DOHH2 (cell line): ENCODE data around the gene EGLN1.

Experiments
- CTCF ChIP-seq: fragments of 200-600 bp; sonication (generic); IDR thresholded peaks from one replicate; pipeline ENCODE4 v1.5.1; 2014; ENCODE audit warnings: antibody characterized with exemption, mild to moderate bottlenecking, low read depth, low read length; ENCODE audit not compliant: poor library complexity, severe bottlenecking
- EZH2phosphoT487 ChIP-seq: fragments of 200-600 bp; sonication (generic); IDR thresholded peaks from 2 replicates; pipeline ENCODE4 v1.6.1; 2017; ENCODE audit warnings: borderline replicate concordance, mild to moderate bottlenecking, antibody characterized with exemption, low read length, moderate library complexity, mixed read lengths

- no peak for TF ChIP-seq CTCF
- TF ChIP-seq EZH2phosphoT487, result no peak
These were observed 43.0 kb upstream of the EGLN1 start for GRCh38 chr1:231465051-231465450.
